Kidney tubule cell (primary cell): ENCODE results near the gene PODNL1.
"Not testable (repeated sequence)": the region's sequence is repeated elsewhere in the genome, so short reads cannot be mapped to it uniquely, and the experiment has no call there.

Experiments used
- DNase-seq: peaks from one replicate; pipeline ENCODE4 v3.0.0-alpha.2; 2018; ENCODE audit warnings: low spot score

PODNL1 gene

DNA sequence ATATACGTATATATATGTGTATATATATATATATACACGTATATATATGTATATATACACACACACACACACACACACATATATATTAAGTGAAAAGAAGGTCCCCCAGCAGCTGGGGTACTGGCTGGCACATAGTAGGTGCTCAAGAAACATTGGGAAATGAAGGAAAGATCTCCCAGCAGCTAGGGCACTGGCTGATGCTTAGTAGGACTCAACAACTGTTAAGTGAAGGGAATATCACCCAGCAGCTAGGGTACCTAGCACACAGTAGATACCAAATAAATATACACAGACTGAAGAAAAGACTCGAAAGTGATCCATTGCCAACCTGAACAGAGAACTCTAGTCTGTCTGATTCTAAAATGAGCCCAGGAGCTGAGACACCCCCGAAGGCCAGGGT, 12.2 kb downstream of the PODNL1 start:
- DNase-seq, result no peak

DNA sequence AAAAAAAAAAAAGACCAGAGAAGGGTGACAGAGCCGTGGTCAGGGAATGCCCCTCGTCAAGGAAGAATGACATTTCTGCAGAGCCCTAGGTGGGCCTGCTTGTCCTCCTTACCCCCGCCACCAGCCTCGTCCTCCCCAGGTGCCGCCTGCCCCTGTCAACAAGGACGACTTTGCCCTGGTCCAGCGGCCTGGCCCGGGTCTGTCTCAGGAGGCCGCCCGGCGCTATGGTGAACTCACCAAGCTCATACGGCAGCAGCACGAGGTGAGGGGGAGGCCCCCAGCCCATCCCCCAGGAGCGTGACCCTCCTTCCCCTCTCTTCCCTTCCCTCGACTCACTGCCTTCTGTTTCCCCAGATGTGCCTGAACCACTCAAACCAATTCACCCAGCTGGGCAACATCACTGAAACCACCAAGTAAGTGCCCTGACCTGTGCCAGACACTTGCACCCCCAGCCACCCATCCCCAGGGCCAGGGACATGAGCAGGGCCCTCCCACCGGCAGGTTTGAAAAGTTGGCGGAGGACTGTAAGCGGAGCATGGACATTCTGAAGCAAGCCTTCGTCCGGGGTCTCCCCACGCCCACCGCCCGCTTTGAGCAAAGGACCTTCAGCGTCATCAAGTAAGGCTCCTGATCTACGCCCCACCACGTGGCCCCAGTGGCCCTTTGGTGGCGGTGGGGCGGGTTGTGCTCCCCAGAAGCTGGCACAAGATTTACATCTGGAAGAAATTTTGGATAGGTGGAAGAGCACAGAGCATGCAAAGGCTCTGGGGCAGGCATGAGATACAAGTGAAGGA, 14.8 kb downstream of the PODNL1 start:
- DNase-seq, result no peak

DNA sequence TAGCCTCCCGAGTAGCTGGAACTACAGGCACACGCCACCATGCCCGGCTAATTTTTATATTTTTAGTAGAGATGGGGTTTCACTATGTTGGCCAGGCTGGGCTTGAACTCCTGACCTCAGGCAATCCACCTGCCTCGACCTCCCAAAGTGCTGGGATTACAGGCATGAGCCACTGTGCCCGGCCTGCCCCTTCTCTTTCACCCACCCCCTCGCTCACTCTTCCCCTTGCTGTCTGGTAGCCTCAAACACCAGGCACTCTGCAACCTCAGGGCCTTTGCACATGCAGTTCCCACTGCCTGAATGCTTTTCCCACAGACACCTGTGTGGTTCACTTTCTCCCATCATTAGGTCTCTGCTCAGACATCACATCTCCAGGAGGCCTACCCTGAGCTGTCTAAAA, 16.1 kb downstream of the PODNL1 start:
- not testable (repeated sequence) for DNase-seq

DNA sequence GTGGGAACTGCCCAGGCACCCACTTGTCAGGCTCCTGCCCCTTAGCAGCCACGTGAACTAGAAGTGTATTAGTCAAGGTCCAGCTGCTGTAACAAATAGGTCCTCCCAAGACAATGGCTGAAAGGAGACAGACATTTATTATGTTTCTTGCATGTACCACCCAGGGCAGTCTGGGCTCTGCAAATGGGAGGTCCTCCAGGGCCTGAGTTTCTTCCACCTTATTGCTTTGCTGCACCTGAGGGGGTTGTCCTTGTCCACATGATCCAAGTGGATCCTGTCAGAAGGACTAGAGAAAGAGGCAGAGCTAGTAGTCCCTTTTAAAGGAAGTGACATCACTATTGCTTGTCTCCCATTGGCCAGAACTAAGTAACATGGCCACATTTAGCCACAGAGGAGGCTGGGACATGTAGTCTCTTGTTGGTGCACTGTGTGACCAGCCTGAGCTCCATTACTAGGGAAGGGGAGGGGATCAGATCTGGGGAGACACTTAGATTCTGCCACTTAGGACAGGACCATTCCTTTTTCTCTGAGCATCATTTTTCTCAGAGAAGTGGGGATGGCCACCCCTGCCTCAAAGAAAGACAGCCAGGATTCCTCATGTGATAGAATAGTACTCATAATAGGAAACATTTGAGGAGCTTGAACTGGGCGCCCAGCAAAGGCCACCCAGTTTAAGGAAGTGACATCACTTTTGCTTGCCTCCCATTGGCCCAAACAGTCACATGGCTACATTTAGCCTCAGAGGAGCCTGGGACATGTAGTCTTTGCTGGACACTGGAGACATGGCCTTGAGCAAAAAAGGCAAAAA, 17.1 kb downstream of the PODNL1 start:
- DNase-seq, result peak; percentile 31

DNA sequence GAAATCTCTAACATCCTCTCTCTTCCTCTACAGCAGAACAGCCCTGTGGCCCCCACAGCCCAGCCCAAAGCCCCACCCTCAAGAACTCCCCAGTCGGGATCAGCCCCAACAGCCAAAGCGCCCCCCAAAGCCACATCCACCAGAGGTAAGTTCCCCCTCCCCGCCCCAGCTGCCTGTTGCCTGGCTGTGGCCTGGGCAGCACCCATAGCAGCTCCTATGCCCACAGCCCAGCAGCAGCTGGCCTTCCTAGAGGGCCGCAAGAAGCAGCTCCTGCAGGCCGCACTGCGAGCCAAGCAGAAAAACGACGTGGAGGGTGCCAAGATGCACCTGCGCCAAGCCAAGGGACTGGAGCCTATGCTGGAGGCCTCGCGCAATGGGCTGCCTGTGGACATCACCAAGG, 17.7 kb downstream of the PODNL1 start:
- no peak for DNase-seq

DNA sequence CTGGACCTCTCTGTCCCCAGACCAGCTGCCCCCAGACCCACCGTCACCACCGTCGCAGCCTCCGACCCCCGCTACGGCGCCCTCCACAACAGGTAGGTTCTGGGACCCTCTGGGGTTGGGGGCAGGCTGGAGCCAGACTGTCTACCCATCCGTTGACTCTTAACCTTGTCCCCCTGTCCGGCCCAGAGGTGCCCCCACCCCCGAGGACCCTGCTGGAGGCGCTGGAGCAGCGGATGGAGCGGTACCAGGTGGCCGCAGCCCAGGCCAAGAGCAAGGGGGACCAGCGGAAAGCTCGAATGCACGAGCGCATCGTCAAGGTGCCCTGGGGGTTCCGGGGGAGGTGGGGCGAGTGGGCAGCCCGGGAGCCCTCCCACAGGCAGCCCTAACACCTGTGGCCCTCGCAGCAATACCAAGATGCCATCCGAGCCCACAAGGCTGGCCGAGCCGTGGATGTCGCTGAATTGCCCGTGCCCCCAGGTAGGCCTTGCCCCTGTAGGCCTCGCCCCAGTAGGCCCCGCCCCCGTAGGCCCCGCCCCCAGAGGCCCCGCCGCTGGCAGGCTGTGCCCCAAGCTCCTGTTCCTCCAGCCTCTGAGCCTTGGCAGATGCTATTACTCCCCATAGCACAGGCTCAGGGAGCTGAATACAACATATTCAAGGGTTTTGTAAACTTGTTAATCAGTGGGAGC, 19.3 kb downstream of the PODNL1 start:
- no peak for DNase-seq

DNA sequence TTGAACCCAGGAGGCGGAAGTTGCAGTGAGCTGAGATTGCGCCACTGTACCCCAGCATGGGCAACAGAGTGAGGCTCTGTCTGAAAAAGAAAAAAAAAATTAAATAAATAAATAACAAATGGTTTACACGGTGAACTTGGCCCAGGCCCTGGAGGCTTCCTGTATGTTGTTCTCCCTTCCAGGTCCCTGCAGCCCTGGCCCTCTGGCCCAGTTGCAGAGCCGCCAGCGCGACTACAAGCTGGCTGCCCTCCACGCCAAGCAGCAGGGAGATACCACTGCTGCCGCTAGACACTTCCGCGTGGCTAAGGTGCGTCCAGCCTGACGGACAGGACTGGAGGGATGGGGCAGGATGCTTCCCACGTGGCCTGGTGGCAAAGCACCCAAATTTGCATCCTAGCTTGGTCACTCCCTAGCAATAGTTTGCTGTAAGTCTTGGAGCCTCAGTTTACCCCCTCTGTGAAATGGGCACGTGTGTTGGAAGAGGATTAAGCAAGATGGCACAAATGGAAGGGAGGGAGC, 20.3 kb downstream of the PODNL1 start:
- no peak for DNase-seq

DNA sequence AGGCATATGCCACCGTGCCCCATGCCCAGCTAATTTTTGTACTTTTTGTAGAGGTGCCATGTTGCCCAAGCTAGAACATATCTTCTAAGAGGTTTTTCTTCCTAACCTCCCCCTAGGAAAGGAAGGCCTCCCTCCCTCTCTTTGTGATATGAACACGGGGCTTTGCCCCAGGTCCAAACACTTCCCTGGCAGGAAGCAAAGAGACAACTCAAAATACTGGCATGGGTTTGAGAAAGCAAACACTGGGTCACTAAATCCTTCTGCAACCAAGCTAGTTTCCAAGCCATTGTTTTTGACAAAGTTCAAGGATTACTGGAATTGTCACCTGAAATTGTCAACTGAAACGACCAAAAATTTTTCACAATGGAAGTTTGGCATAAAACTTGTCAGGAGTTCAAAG, 23.4 kb downstream of the PODNL1 start:
- no peak for DNase-seq

DNA sequence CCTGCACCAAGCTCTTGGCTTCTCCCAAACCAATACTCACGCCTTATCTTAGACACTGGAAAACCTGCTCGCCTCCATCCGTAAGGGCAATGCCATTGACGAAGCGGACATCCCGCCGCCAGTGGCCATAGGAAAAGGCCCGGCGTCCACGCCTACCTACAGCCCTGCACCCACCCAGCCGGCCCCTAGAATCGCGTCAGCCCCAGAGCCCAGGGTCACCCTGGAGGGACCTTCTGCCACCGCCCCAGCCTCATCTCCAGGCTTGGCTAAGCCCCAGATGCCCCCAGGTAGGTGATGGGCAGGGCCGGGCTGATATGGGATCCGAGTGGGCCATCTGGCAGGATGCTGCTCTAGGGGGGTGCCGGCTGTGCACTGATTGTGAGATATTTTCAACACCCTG, 24.9 kb downstream of the PODNL1 start:
- DNase-seq, result no peak

DNA sequence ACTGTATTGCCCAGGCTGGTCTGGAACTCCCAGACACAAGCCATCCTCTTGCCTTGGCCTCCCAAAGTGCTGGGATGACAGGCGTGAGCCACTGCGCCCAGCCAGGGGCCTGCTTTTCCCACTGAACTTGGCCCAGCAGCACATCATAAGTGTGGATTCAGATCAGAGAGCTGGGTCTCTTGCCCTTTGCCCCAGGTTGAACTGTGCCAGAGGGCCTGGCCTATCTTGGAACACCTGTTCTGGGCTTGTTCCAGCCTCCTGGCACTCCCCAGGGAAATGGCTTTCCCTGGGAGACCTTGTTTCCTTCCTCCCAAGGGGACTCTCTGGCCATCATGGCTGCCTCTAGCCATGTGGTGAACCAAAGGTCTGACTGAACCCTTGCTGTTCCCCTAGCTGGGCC, 28.8 kb downstream of the PODNL1 start:
- no peak for DNase-seq

DNA sequence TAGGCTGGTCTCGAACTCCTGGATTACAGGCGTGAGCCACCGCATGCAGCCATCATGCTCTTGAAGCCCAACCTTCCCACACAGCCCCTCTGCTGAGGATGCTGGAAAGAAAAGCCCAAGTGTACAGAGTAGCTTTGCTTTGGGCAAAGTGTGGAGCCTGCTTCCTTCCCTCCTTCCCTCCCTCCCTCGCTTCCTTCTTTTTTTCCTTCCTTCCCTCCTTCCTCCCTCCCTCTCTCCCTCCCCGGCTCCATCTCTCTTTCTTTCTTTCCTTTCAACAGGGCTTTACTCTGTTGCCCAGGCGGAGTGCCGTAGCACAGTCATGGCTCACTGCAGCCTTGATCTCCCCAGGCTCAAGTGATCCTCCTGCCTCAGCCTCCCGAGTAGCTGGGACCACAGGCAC, 29.5 kb downstream of the PODNL1 start:
- no peak for DNase-seq

DNA sequence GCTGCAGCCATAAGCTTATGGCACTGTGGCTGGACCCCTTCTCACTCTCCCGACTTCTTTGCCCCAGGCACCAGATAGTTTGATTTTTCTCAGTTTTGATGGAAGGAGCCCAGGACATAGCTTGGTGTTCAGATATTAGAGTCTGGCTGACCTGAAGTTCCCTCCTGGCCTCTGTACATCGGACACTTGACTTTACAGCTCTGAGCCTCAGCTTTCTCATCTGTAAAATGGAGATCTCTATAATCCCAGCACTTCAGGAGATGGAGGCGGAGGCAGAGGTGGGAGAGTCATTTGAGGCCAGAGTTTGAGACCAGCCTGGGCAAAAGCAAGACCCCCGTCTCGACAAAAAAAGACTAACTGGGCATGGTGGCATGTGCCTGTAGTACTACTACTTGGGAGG, 31.3 kb downstream of the PODNL1 start:
- DNase-seq, result no peak

DNA sequence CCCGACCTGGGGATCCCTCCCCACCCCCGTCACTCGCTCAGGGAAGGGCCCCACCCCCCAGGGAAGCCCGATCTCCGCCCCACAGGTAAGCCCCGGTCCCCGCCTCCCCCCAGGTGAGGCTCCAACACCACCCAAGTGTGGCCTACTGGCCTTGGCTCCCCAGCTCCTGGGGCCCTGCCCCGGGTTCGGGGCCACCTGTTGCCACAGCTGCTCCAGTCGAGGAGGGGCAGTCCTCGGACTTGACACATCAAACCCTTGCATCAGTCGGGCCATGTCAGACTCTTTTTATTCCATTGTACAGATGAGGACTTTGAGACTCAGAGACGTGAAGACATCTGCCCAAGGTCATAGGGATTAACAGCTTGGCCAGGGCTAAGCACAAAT, 31.7 kb downstream of the PODNL1 start:
- DNase-seq, result peak; percentile 12

DNA sequence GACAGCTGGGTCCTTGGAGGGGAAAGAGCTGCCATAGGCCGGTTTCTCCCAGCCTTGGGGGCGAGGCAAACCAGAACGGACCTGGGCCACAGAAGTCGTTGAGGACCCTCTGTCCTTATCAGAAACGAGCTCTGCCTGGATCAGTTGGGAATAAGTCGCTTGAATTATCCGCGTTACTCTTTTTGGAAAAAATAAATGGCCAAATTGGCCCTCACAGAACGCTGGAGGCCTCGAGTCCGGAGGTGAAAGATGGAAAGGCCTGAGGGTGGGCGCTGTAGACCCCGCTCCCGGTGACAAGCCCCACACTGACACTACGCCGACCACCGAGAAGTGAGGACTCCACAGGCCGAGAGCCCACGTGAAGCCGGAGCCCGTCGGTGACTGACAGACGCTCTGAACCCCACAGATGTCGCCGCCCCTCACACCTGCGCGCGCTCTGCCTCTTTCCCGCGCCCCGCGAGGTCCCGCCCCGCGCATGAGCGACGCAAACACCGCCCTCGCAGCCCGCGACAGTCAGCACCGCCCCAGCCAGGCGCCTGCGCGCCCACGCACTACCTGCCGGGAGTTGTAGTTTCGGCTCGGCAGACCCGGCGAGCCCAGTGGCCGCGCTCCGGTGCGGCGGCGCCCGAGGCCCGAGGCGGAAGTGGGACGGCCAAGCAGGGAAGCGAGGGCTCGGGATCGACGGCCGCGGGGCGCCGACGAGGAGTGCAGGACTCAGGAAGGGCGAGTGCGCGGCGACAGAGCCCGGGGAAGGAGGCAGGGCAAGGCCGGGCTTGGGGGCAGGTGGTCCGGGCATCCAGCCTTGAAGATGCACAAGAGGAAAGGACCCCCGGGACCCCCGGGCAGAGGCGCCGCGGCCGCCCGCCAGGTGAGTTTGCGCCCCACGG, 32.3 kb downstream of the PODNL1 start, which contains the start of the genes BRME1 and CC2D1A:
TSS of gene BRME1 (minus strand) at position 484 of the 887 bp plus-strand sequence. CDS start 1,225 bp downstream, outside the sequence.
TSS of gene CC2D1A (plus strand) at position 568 of the 887 bp plus-strand sequence. CDS start at position 809, 241 bp downstream.
- DNase-seq, result peak; percentile 90

DNA sequence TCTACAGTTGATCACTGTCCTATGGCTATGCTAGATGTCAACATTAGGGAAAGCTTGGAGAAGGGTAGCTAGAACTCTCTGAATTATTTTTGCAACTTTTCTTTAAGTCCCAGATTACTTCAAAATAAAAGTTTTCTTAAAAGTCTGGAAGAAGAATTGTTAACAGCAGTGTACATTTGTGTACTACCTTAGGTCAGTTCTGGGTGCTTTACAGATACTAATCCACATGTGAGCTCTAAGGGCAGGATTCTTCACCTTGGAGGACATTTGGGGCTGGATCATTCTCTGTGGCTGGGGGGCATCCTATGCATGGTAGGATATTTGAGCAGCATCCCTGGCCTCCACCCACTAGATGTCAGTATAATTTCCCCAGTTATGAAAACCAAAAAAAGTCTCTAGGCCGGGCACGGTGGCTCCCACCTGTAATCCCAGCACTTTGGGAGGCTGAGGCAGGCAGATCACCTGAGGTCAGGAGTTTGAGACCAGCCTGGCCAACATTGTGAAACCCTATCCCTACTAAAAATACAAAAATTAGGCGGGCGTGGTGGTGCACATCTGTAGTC, 35.1 kb downstream of the PODNL1 start:
- no peak for DNase-seq

DNA sequence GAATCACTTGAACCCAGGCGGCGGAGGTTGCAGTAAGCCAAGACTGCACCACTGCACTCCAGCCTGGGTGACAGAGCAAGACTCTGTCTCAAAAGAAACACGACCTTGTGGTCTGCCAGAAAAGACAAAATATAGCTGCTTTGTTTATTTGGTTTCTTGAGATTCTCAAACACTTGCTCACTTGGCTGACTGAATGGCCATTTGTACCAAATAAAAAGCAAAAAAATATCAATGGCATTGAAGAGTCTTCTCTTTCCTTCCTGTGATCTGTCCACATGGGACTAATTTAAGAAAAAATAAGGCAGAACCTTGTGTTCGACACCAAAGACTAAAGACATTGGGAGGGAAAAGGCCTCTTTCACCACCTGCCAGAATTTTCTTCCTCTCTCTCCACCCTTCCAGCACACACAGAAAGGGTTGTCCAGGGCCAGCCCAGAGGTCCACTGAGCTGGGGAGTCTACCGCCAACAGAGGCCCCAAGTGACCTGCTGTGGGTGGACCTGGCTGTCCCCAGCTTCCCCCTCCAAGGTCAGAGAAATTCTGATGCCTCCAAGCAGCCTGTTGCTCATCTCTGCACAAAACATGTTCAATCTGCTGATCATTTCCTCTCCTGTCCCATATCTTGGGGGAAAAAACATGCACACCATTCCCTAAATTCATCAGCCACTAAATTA, 38.2 kb downstream of the PODNL1 start:
- DNase-seq, result no peak

DNA sequence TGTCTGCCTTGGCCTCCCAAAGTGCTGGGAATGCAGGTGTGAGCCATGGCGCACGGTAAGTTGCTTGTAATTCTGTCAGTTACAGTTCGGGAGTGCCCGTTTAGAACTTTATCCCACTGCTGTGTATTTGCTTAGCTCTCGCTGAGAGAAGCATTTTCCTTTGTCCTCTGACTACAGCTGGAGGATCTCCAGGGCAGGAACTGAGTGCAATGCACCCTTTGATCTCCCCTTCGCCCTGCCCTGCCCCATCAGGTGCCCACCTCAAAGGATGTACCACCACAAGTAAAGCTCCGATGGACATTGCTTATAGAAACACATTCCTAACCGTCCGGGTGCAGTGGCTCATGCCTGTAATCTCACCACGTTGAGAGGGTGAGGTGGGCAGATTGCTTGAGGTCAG, 38.8 kb downstream of the PODNL1 start:
- no peak for DNase-seq

DNA sequence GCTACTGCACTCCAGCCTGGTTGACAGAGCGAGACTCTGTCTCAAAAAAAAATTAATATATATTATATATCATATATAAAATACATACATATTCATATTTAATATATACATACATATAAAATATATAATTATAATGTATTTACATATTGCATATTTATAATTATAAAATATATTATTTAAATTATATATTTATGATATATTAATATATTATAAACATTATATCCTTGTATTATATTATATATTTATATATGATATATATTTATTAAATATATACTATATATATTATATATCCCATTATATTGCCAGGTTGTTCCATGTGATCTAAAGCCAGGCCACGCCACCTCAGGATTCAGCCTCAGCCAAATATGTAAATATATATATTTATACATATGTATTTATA, 42.0 kb downstream of the PODNL1 start:
- no peak for DNase-seq

DNA sequence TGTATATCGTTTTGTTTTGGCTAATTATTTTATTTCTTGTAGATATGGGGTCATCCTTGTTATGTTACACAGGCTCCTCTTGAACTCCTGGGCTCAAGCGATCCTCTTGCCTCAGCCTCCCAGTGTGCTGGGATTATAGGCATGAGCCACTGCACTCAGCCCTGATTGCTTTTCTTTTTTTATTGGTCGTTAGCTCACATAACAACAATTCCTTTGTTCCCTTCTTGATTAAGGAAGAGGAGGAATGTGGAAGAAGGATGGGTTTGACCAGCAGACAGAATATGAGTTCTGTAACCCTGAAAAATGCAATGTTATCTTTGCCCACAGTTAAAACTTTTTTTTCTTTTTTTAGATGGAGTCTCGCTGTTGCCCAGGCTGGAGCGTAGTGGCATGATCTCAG, 43.7 kb downstream of the PODNL1 start:
- DNase-seq, result no peak

DNA sequence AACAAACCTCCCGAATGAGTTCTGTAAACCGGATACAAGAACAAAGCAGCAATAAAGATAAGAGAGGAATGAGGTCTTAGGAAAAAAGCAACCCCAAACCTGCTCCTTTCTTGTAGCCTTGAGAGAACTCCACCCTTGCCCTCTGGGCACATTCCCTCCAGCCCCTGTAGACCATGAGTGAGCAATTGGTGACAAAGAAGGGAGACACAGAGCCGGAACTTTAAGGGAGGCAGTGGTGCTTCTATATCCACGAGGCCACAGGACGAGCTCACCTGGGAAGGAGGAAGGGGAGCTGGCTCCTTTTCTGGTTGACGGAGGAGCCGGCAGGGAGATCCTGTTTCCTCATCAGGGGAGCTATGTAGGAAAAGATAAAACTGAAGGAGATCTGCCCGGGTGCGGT, 45.3 kb downstream of the PODNL1 start:
- DNase-seq, result no peak

DNA sequence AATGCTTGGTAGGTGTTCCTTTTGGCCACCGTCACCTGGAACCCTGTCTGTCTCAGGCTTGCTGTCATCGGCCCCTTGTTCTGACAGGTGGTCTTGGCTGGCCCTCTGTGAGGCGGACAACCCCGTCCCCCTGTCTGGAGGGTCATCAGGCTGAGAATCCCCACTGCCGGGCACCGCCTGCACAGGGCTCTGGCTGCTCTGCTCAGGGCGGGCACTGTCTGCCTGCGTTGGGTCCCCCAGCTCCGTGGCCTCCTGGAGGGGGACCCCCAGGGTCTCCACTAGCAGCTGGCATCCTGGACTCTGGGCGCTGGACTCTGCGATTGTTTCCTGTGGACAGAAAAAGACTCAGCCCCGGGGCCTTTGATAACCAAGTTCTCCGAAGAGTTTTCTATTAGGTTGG, 48.1 kb downstream of the PODNL1 start:
- DNase-seq, result no peak
